Spinal cord (tissue), 10 donors: ENCODE results near the gene PPOX. TPM values are rescaled to one million over a fixed set of nuclear protein-coding genes. Genes with fewer than 3 reads are reported as not detected.

ENCODE experiments used
- DNase-seq, 6 donors: peaks; one replicate each; pipeline versions ENCODE4 v3.0.0 to v3.0.0-alpha.2; 2013 to 2015; ENCODE audit warnings: low spot score in 6 of 6, low read depth in 4 of 6
- H3K27ac ChIP-seq: one replicate; pipeline ENCODE4 v1.5.1; 2013; ENCODE audit warnings: low read depth, low read length, control low read depth
- H3K27me3 ChIP-seq: one replicate; pipeline ENCODE4 v1.6.1; 2013; ENCODE audit warnings: low read length; ENCODE audit not compliant: control insufficient read depth, insufficient read depth
- H3K36me3 ChIP-seq: one replicate; pipeline ENCODE4 v1.6.1; 2013; ENCODE audit warnings: low read length; ENCODE audit not compliant: control insufficient read depth, insufficient read depth
- H3K4me1 ChIP-seq: one replicate; pipeline ENCODE4 v1.6.1; 2013; ENCODE audit warnings: low read length; ENCODE audit not compliant: control insufficient read depth, insufficient read depth
- H3K4me3 ChIP-seq: one replicate; pipeline ENCODE4 v1.5.1; 2013; ENCODE audit warnings: low read depth, low read length, control low read depth
- H3K9me3 ChIP-seq: one replicate; pipeline ENCODE4 v1.6.1; 2013; ENCODE audit warnings: low read length; ENCODE audit not compliant: control insufficient read depth, insufficient read depth
- WGBS: methylation state at CpG from one replicate; pipeline ENCODE4 v1.1.5; 2013; ENCODE audit warnings: missing lambda C conversion rate; ENCODE audit not compliant: insufficient coverage; 5-methylcytosine and 5-hydroxymethylcytosine counted together
- polyA plus RNA-seq, 2 donors: library from polyadenylated mRNA; unstranded; fragments of 120-200 nt; gene quantifications; one replicate each; pipeline ENCODE4 v1.2.1, GENCODE V29; 2013; ENCODE audit not compliant: insufficient read length in 2 of 2
- total RNA-seq, 2 donors: library from RNA; depleted of rRNA in 1 of 2; stranded (reverse); fragments of 120-200 nt in 1 of 2; fragments of >200 nt in 1 of 2; gene quantifications; one replicate each; pipeline versions ENCODE4 v1.2.3 to v1.2.4, GENCODE V29; 2013 to 2014
- donor health status: healthy.

The PPOX gene
- total and polyA plus RNA-seq, 4 donors = 21.7 to 69.6 (median 50.5) TPM

- DNase-seq = peak in 2 of 6 donors; percentile 19 to 65
- H3K36me3 ChIP-seq = peaks cover 22% of the 10 kb centered on the region
- 56% methylated on average over 2 of the region's 13 CpGs for WGBS
- peak overlapping the region; percentile 99 for H3K27ac ChIP-seq
- H3K4me3 ChIP-seq = peak overlapping the region; percentile 94
- no peaks in the 10 kb centered on the region for H3K27me3 ChIP-seq
- no peaks in the 10 kb centered on the region for H3K9me3 ChIP-seq
- H3K4me1 ChIP-seq = peaks cover 68% of the 10 kb centered on the region
These were observed 35.0 kb downstream of the PPOX start for GRCh38 chr1:161200992-161201835.

- peak within 1 kb of the TSS; percentile 94 for H3K4me3 ChIP-seq
- H3K4me1 ChIP-seq = peaks cover 60% of the 10 kb centered on the region
- H3K27ac ChIP-seq = peak within 1 kb of the TSS; percentile 99
- H3K36me3 ChIP-seq = peaks cover 27% of the 10 kb centered on the region
- peak; percentile 93 to 100 (median 98) for DNase-seq
- under 1% methylated on average over 49 of the region's 53 CpGs for WGBS
- H3K27me3 ChIP-seq = no peaks in the 10 kb centered on the region
- H3K9me3 ChIP-seq = no peaks in the 10 kb centered on the region
These were observed 35.8 kb downstream of the PPOX start, which contains the start of gene NDUFS2 for GRCh38 chr1:161201836-161202712. NDUFS2 (plus strand) TSS chr1:161202367; CDS start chr1:161202386, 19 bp downstream.

GRCh38 chr1:161206411-161207140, 40.4 kb downstream of the PPOX start:
- Histone ChIP-seq H3K36me3 (peaks cover 56% of the 10 kb centered on the region), H3K4me3 (no peak overlapping the region), H3K4me1 (peaks cover 15% of the 10 kb centered on the region), H3K9me3 (no peaks in the 10 kb centered on the region), H3K27ac (no peak overlapping the region), H3K27me3 (no peaks in the 10 kb centered on the region)
- no peak for DNase-seq
- WGBS = 93% methylated on average over 10 of the region's 12 CpGs

- DNase-seq = no peak
- Histone ChIP-seq H3K9me3 (no peaks in the 10 kb centered on the region), H3K27ac (no peak overlapping the region), H3K27me3 (no peaks in the 10 kb centered on the region), H3K36me3 (peaks cover 61% of the 10 kb centered on the region), H3K4me1 (peaks cover 11% of the 10 kb centered on the region), H3K4me3 (no peak overlapping the region)
- WGBS = 69% methylated on average over 5 of the region's 8 CpGs
These were observed 40.9 kb downstream of the PPOX start for GRCh38 chr1:161207173-161207572.

- no peak overlapping the region for H3K4me3 ChIP-seq
- H3K36me3 ChIP-seq = peaks cover 74% of the 10 kb centered on the region
- peak in 3 of 6 donors; percentile 49 to 91 (median 83) for DNase-seq
- no peak overlapping the region for H3K27ac ChIP-seq
- H3K27me3 ChIP-seq = no peaks in the 10 kb centered on the region
- H3K4me1 ChIP-seq = no peaks in the 10 kb centered on the region
- H3K9me3 ChIP-seq = no peaks in the 10 kb centered on the region
- 29% methylated on average over 6 of the region's 11 CpGs for WGBS
These were observed 43.7 kb downstream of the PPOX start for GRCh38 chr1:161209790-161210409.

GRCh38 chr1:161214369-161214768, 48.1 kb downstream of the PPOX start:
- peaks cover 57% of the 10 kb centered on the region for H3K36me3 ChIP-seq

GRCh38 chr1:161215076-161215475, 48.9 kb downstream of the PPOX start, which contains the start of gene FCER1G:
FCER1G (plus strand) TSS chr1:161215295; CDS start chr1:161215322, 27 bp downstream.
- DNase-seq = no peak
- Histone ChIP-seq H3K9me3 (no peaks in the 10 kb centered on the region), H3K4me1 (no peaks in the 10 kb centered on the region), H3K36me3 (peaks cover 49% of the 10 kb centered on the region), H3K27me3 (no peaks in the 10 kb centered on the region), H3K27ac (no peak within 1 kb of the TSS), H3K4me3 (peak within 1 kb of the TSS; percentile 12)
- WGBS = 97% methylated on average over 9 of the region's 10 CpGs

More at GRCh38 chr1:161214369-161214768, 48.1 kb downstream of the PPOX start:
- Histone ChIP-seq H3K9me3 (no peaks in the 10 kb centered on the region), H3K4me1 (no peaks in the 10 kb centered on the region), H3K27ac (no peak overlapping the region), H3K27me3 (no peaks in the 10 kb centered on the region), H3K4me3 (no peak overlapping the region)
- no peak for DNase-seq
- 94% methylated on average over 5 of the region's 9 CpGs for WGBS

- DNase-seq = peak in 1 of 6 donors; percentile 55
- peaks cover 31% of the 10 kb centered on the region for H3K36me3 ChIP-seq
- H3K4me3 ChIP-seq = no peak overlapping the region
- 66% methylated on average over 6 of the region's 7 CpGs for WGBS
- H3K9me3 ChIP-seq = no peaks in the 10 kb centered on the region
- no peak overlapping the region for H3K27ac ChIP-seq
- H3K4me1 ChIP-seq = no peaks in the 10 kb centered on the region
- H3K27me3 ChIP-seq = no peaks in the 10 kb centered on the region
These were observed 50.9 kb downstream of the PPOX start for GRCh38 chr1:161216945-161217712.
